ENCODE measurements around the gene COQ10B.
"Not testable (repeated sequence)": the region's sequence is repeated elsewhere in the genome, so short reads cannot be mapped to it uniquely, and the experiment has no call there.

The COQ10B gene

GRCh38 chr2:197425550-197425949 lies 27.8 kb upstream of the COQ10B start:
- TF ChIP-seq, protein P1, sequence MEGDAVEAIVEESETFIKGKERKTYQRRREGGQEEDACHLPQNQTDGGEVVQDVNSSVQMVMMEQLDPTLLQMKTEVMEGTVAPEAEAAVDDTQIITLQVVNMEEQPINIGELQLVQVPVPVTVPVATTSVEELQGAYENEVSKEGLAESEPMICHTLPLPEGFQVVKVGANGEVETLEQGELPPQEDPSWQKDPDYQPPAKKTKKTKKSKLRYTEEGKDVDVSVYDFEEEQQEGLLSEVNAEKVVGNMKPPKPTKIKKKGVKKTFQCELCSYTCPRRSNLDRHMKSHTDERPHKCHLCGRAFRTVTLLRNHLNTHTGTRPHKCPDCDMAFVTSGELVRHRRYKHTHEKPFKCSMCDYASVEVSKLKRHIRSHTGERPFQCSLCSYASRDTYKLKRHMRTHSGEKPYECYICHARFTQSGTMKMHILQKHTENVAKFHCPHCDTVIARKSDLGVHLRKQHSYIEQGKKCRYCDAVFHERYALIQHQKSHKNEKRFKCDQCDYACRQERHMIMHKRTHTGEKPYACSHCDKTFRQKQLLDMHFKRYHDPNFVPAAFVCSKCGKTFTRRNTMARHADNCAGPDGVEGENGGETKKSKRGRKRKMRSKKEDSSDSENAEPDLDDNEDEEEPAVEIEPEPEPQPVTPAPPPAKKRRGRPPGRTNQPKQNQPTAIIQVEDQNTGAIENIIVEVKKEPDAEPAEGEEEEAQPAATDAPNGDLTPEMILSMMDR (IDR thresholded peaks at IDR 0.05; ENCODE audit: low read depth, low read length, missing control alignments) = no peak
- H3K4me3 ChIP-seq (ENCODE audit: low read depth, low read length) = no peak overlapping the region
- DNase-seq (ENCODE audit: low read depth) = no peak

DNA sequence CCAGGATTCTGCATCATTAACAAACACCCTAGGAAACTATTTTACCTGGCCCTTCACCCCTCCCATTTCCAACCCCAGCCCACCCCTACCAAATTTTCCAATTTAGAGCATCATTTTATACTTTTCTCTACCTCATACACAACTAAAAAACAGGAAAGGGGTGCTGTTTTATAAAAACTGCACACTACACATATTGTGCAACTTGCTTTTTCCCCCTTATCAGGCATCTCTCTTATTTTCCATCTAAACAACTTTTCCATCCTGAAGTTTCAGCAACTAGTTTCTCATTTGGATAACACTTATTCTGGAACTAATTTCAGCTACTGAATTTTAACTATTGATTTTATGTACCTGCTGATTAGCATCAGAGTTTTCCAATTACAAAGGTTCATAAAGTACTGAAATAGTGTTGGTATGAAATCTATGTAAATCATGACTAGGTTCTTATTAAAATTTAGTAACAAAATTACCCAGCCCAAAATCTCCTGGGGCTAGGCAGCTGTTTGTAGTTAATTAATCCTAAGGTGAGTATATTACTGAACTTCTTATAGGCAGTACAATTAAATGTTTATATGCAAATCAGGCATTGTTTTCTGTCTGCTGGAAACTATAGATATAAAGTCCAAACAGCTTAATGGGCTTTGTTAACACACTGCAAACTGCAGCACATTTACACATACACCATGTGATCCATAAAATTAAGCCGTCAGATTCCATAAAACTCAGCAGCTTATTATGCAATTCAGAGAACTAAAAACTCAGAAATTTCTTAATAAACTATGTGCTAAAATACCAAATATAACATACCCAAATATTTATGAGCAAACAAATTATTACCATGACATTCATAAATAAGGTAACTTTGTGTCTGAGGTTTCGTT lies 26.4 kb upstream of the COQ10B start:
- TF ChIP-seq, protein P1 (IDR thresholded peaks at IDR 0.05; ENCODE audit: low read depth, low read length, missing control alignments) = no peak
- H3K4me3 ChIP-seq (ENCODE audit: low read depth, low read length) = no peak overlapping the region
- DNase-seq (ENCODE audit: low read depth) = no peak

DNA sequence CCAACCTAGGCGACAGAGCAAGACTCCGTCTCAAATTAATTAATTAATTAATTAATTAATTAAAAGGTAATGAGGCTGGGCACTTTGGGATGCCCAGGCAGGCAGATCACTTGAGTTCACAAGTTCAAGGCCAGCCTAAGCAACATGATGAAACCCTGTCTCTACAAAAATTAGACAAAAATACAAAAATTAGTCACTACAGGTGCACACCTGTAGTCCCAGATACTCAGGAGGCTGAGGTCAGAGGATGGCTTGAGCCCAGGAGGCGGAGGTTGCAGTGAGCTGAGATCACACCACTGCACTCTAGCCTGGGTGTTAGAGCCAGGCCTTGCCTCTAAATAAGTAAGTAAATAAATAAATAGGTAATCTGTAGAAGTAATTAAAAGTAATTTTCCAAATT lies 25.4 kb upstream of the COQ10B start:
- TF ChIP-seq, protein P1 (IDR thresholded peaks at IDR 0.05; ENCODE audit: low read depth, low read length, missing control alignments) = no peak
- DNase-seq (ENCODE audit: low read depth) = no peak

DNA sequence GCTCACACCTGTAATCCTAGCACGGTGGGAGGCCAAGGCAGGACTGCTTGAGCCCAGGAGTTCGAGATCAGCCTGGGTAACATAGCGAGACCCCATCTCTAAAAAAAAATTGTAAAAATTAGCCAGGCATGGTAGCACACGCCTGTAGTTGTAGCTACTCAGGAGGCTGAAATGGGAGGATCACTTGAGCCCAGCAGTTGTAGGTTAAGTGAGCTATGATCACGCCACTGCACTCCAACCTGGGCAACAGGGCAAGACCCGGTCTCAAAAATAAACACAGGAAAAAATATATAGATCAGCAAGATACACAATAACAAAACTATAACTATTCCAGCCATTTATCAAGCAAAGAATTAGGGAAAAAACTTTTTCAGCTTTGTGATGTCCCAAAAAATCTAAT lies 21.5 kb upstream of the COQ10B start:
- TF ChIP-seq, protein P1 (IDR thresholded peaks at IDR 0.05; ENCODE audit: low read depth, low read length, missing control alignments) = no peak
- DNase-seq (ENCODE audit: low read depth) = no peak
- peak overlapping the region; percentile 67; the same call in 1 of the 2 replicates for H3K4me3 ChIP-seq (ENCODE audit: low read depth, low read length)

More for the DNA sequence above, 25.4 kb upstream of the COQ10B start:
- no peak overlapping the region for H3K4me3 ChIP-seq (ENCODE audit: low read depth, low read length)

DNA sequence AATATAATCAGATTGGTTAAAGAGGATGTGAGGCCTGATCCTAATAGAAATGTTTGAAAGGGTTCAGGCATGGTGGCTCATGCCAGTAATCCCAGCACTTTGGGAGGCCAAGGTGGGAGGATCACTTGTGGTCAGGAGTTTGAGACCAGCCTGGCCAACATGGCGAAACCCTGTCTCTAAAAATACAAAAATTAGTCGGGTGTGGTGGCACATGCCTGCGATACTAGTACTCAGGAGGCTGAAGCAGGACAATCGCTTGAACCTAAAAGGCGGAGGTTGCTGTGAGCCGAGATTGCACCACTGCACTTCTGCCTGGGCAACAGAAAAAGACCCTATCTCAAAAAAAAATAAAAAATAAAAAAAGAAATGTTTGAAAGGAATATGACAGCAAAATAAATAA lies 20.8 kb upstream of the COQ10B start:
- H3K4me3 ChIP-seq (ENCODE audit: low read depth, low read length) = peak overlapping the region; percentile 67

DNA sequence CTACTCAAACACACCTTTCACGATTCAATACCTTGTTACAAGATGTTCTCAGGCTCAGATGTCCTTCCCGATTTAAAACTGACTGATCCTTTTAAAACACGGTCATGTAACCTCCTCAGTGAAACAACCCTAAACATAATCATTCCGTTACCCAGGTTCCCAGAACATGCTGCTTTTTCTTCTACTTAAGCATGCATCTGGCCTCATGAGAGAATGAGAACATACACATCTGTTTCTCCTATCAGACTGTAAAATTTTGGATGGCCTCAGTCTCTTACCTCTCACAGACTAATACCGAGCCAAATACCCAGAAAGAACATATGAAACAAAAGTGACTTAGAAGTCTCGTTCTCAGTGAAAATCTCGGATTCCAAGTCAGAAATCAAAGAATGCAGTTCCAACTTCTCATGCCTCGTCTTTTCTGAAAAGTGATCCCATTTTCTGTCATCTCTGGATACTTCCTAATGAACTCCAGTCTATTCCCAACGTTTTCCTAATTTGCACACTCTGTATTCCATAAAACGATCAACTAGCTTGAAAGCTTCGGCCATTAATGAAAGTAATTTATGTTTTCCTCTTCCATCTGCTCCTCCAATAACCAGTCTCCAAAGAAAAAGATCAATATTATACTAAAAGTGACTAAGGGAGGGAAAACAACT lies 19.4 kb upstream of the COQ10B start:
- TF ChIP-seq, protein P1 (IDR thresholded peaks at IDR 0.05; ENCODE audit: low read depth, low read length, missing control alignments) = no peak
- H3K4me3 ChIP-seq (ENCODE audit: low read depth, low read length) = peak overlapping the region; percentile 67
- no peak for DNase-seq (ENCODE audit: low read depth)

More for the DNA sequence above, 20.8 kb upstream of the COQ10B start:
- DNase-seq (ENCODE audit: low read depth) = not testable (repeated sequence)
